ENCODE results near the gene INTS7. TPM values are rescaled to one million over a fixed set of nuclear protein-coding genes. Genes with fewer than 3 reads are reported as not detected.
"Not testable (repeated sequence)": the region's sequence is repeated elsewhere in the genome, so short reads cannot be mapped to it uniquely, and the experiment has no call there.

The INTS7 gene
- total RNA-seq, 5 donors from 2014 or later (not counting 1 experiment from before 2014, with no cell fraction given), result 8.5 to 12.2 (median 8.8) TPM

GRCh38 chr1:211920602-211921226 lies 114.6 kb downstream of the INTS7 start:
- DNase-seq (no peak), ATAC-seq (replicated peaks in 1 of 4) (no peak)
- Histone ChIP-seq H3K27me3 (replicated peaks in 1 of 2; ENCODE audit: control insufficient read depth in 2 of 2, extremely low read depth in 1 of 2, insufficient read depth in 2 of 2, low read length in 1 of 2) (peaks cover 0 to 11% of the 10 kb centered on the region in 2 experiments), H3K4me1 (ENCODE audit: control insufficient read depth in 1 of 2, extremely low read depth in 1 of 2, insufficient read depth in 2 of 2, low read length in 2 of 2) (no peaks in the 10 kb centered on the region), H3K27ac (ENCODE audit: low read length) (no peak overlapping the region), H3K4me3 (ENCODE audit: control insufficient read depth in 1 of 2, extremely low read depth in 1 of 2, low read length in 1 of 2) (no peak overlapping the region), H3K36me3 (ENCODE audit: control insufficient read depth in 2 of 2, extremely low read depth in 1 of 2, insufficient read depth in 1 of 2, low read length in 1 of 2) (no peaks in the 10 kb centered on the region), H3K9me3 (no peaks in the 10 kb centered on the region)
- Mint-ChIP-seq H3K4me1 (no peaks in the 10 kb centered on the region), H3K9me3 (no peaks in the 10 kb centered on the region), H3K27me3 (peaks cover 0 to 6% of the 10 kb centered on the region in 2 donors), H3K36me3 (no peaks in the 10 kb centered on the region), H3K4me3 (no peak overlapping the region), H3K27ac (no peak overlapping the region)
- WGBS (ENCODE audit: insufficient coverage), result 100% methylated on average over 1 of the region's 4 CpGs
- ChIA-PET POLR2A (interaction anchor here in 1 of 2 donors (0.6 kb wide), 1 partner anchor 19 kb away, joined by 4 read pairs; no protein-coding TSS in a partner anchor), CTCF (interaction anchor here in 1 of 2 donors (0.6 kb wide), 1 partner anchor 381 kb away, joined by 4 read pairs; no protein-coding TSS in a partner anchor)

DNA sequence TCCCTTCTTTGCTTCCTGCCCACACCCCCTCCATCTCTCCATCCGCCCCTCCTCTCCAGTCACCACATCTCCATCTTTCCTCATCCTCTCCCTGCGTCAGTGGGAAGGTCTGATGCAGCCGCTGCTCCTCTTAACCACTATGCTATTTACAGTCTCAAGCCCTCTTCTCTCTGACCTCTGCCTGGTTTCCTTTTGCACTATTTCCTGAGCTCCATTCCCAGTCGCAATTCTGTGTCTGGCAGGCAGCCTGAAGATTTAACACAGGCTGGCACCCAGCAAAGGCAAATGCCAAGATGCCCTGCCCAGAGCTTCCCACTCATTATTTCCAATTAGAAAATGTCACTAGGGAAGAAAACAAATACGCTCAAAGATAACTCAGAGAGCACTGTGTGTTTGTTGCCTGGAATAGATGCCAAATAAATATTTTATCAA lies 115.2 kb downstream of the INTS7 start:
- no peaks in the 10 kb centered on the region for H3K9me3 ChIP-seq
- H3K4me3 ChIP-seq (ENCODE audit: control insufficient read depth in 1 of 2, extremely low read depth in 1 of 2, low read length in 1 of 2), result no peak overlapping the region
- H3K4me3 Mint-ChIP-seq, result no peak overlapping the region
- no peaks in the 10 kb centered on the region for H3K36me3 ChIP-seq (ENCODE audit: control insufficient read depth in 2 of 2, extremely low read depth in 1 of 2, insufficient read depth in 1 of 2, low read length in 1 of 2)
- ChIA-PET POLR2A (no interaction called here), CTCF (no interaction called here)
- ATAC-seq (replicated peaks in 1 of 4) (no peak), DNase-seq (no peak)
- H3K4me1 ChIP-seq (ENCODE audit: control insufficient read depth in 1 of 2, extremely low read depth in 1 of 2, insufficient read depth in 2 of 2, low read length in 2 of 2), result no peaks in the 10 kb centered on the region
- H3K4me1 Mint-ChIP-seq, result no peaks in the 10 kb centered on the region
- WGBS (ENCODE audit: insufficient coverage), result 62% methylated on average over 4 of the region's 5 CpGs
- no peaks in the 10 kb centered on the region for H3K9me3 Mint-ChIP-seq
- no peaks in the 10 kb centered on the region for H3K36me3 Mint-ChIP-seq
- H3K27ac Mint-ChIP-seq, result no peak overlapping the region
- peaks cover 0 to 5% of the 10 kb centered on the region in 2 donors for H3K27me3 Mint-ChIP-seq
- H3K27me3 ChIP-seq (replicated peaks in 1 of 2; ENCODE audit: control insufficient read depth in 2 of 2, extremely low read depth in 1 of 2, insufficient read depth in 2 of 2, low read length in 1 of 2), result peaks cover 0 to 10% of the 10 kb centered on the region in 2 experiments
- H3K27ac ChIP-seq (ENCODE audit: low read length), result no peak overlapping the region

GRCh38 chr1:211918843-211919414 lies 116.4 kb downstream of the INTS7 start:
- H3K27ac Mint-ChIP-seq, result no peak overlapping the region

DNA sequence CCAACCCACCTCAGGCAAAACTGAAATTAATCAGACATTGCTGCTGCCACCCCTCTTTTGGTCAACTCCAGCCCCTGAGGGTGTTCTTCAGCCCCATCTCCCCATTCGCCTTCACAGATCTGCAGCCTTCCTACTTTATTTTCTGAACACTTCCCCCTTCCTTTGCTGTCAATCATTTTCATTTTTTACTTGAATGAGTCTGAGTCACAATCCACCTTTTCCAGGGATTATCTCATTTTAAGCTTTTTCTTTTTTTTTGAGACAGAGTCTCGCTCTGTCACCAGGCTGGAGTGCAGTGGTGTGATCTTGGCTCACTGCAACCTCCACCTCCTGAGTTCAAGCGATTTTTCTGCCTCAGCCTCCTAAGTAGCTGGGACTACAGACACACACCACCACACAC lies 118.9 kb downstream of the INTS7 start:
- H3K4me3 Mint-ChIP-seq; DNase-seq; H3K4me3 ChIP-seq (ENCODE audit: control insufficient read depth in 1 of 2, extremely low read depth in 1 of 2, low read length in 1 of 2); H3K9me3 Mint-ChIP-seq; H3K27me3 ChIP-seq (replicated peaks in 1 of 2; ENCODE audit: control insufficient read depth in 2 of 2, extremely low read depth in 1 of 2, insufficient read depth in 2 of 2, low read length in 1 of 2); H3K4me1 ChIP-seq (ENCODE audit: control insufficient read depth in 1 of 2, extremely low read depth in 1 of 2, insufficient read depth in 2 of 2, low read length in 2 of 2); H3K27ac ChIP-seq (ENCODE audit: low read length); CTCF ChIA-PET; H3K36me3 ChIP-seq (ENCODE audit: control insufficient read depth in 2 of 2, extremely low read depth in 1 of 2, insufficient read depth in 1 of 2, low read length in 1 of 2); H3K9me3 ChIP-seq; H3K27ac Mint-ChIP-seq; H3K4me1 Mint-ChIP-seq; H3K27me3 Mint-ChIP-seq; H3K36me3 Mint-ChIP-seq; ATAC-seq (replicated peaks in 1 of 4): not testable (repeated sequence)
- POLR2A ChIA-PET, result interaction anchor here in 1 of 2 donors (0.5 kb wide), 1 partner anchor 23 kb away, joined by 4 read pairs; no protein-coding TSS in a partner anchor
- WGBS (ENCODE audit: insufficient coverage), result 86% methylated on average over 1 of the region's 3 CpGs

More at GRCh38 chr1:211918843-211919414, 116.4 kb downstream of the INTS7 start:
- Mint-ChIP-seq H3K4me3 (no peak overlapping the region), H3K27me3 (peaks cover 0 to 5% of the 10 kb centered on the region in 2 donors), H3K9me3 (no peaks in the 10 kb centered on the region), H3K36me3 (no peaks in the 10 kb centered on the region), H3K4me1 (no peaks in the 10 kb centered on the region)
- WGBS (ENCODE audit: insufficient coverage), result 86% methylated on average over 3 of the region's 5 CpGs
- ChIA-PET CTCF (no interaction called here), POLR2A (no interaction called here)
- Histone ChIP-seq H3K36me3 (ENCODE audit: control insufficient read depth in 2 of 2, extremely low read depth in 1 of 2, insufficient read depth in 1 of 2, low read length in 1 of 2) (no peaks in the 10 kb centered on the region), H3K4me3 (ENCODE audit: control insufficient read depth in 1 of 2, extremely low read depth in 1 of 2, low read length in 1 of 2) (no peak overlapping the region), H3K27ac (ENCODE audit: low read length) (no peak overlapping the region), H3K4me1 (ENCODE audit: control insufficient read depth in 1 of 2, extremely low read depth in 1 of 2, insufficient read depth in 2 of 2, low read length in 2 of 2) (no peaks in the 10 kb centered on the region), H3K9me3 (no peaks in the 10 kb centered on the region), H3K27me3 (replicated peaks in 1 of 2; ENCODE audit: control insufficient read depth in 2 of 2, extremely low read depth in 1 of 2, insufficient read depth in 2 of 2, low read length in 1 of 2) (peaks cover 0 to 3% of the 10 kb centered on the region in 2 experiments)
- ATAC-seq (replicated peaks in 1 of 4) (no peak), DNase-seq (no peak)

DNA sequence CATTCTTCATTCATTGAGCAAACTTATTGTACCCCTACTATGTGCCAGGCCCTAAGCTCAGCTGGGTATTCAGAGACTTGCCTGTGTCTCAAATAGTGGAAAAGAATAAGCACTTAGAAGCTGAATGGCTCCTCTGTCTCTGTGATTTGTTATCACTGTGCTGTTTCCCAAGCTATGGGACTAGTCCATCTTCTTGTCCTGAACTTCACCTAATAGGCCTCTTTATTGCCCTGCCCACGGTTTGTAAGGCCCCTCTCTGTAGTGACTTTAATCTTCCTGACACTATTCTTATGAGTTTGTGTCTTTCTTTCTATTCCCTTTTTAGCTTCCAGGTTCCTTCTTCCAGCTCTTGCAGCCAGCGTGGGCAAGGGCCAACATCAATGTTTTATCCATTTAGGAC lies 119.4 kb downstream of the INTS7 start:
- DNase-seq, result no peak
- no peak for ATAC-seq (replicated peaks in 1 of 4)
- ChIA-PET POLR2A (no interaction called here), CTCF (no interaction called here)
- Mint-ChIP-seq H3K4me1 (no peaks in the 10 kb centered on the region), H3K9me3 (no peaks in the 10 kb centered on the region), H3K36me3 (no peaks in the 10 kb centered on the region), H3K27ac (no peak overlapping the region), H3K27me3 (peaks cover 5 to 6% of the 10 kb centered on the region in 2 donors), H3K4me3 (no peak overlapping the region)
- Histone ChIP-seq H3K27ac (ENCODE audit: low read length) (no peak overlapping the region), H3K36me3 (ENCODE audit: control insufficient read depth in 2 of 2, extremely low read depth in 1 of 2, insufficient read depth in 1 of 2, low read length in 1 of 2) (no peaks in the 10 kb centered on the region), H3K4me1 (ENCODE audit: control insufficient read depth in 1 of 2, extremely low read depth in 1 of 2, insufficient read depth in 2 of 2, low read length in 2 of 2) (no peaks in the 10 kb centered on the region), H3K4me3 (ENCODE audit: control insufficient read depth in 1 of 2, extremely low read depth in 1 of 2, low read length in 1 of 2) (no peak overlapping the region), H3K9me3 (no peaks in the 10 kb centered on the region), H3K27me3 (replicated peaks in 1 of 2; ENCODE audit: control insufficient read depth in 2 of 2, extremely low read depth in 1 of 2, insufficient read depth in 2 of 2, low read length in 1 of 2) (peaks cover 0 to 4% of the 10 kb centered on the region in 2 experiments)
- 50% methylated on average over 1 of the region's 2 CpGs for WGBS (ENCODE audit: insufficient coverage)

DNA sequence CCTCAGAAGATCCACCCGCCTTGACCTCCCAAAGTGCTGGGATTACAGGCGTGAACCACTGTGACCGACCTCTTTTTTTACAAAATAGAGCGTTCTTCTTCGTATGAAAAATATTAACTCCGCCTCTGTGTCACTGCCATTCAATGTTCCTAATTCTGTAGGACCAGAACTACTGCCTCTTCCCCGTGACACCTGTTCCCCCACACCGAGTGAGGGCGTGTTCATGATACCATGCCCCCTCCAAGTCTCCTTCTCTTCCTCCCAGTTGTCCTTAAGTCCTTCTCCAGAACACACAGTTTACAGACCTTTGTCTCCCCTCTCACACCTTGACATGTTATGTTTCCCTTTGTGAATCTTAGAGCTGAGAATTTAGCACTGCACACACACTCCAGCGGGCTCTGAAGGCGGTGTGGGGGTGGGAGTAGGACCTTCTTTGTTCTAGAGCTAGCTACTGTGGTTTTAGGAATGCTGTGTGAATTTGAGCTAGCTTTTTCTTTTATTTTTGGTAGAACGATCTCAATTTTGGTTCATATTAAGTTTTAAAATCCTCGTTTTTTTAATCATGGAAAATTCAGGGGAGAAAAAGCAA lies 122.4 kb downstream of the INTS7 start:
- H3K4me3 ChIP-seq (ENCODE audit: control insufficient read depth in 1 of 2, extremely low read depth in 1 of 2, low read length in 1 of 2), result no peak overlapping the region
- H3K27me3 Mint-ChIP-seq, result peaks cover 9% of the 10 kb centered on the region in 2 donors

More for the DNA sequence above, 122.4 kb downstream of the INTS7 start:
- H3K9me3 Mint-ChIP-seq, result peaks cover 0 to 4% (median 0%) of the 10 kb centered on the region in 3 donors
- POLR2A ChIA-PET, result no interaction called here
- DNase-seq (no peak), ATAC-seq (replicated peaks in 1 of 4) (no peak)
- Histone ChIP-seq H3K27me3 (replicated peaks in 1 of 2; ENCODE audit: control insufficient read depth in 2 of 2, extremely low read depth in 1 of 2, insufficient read depth in 2 of 2, low read length in 1 of 2) (peaks cover 0 to 9% of the 10 kb centered on the region in 2 experiments), H3K4me1 (ENCODE audit: control insufficient read depth in 1 of 2, extremely low read depth in 1 of 2, insufficient read depth in 2 of 2, low read length in 2 of 2) (no peaks in the 10 kb centered on the region), H3K27ac (ENCODE audit: low read length) (no peak overlapping the region), H3K36me3 (ENCODE audit: control insufficient read depth in 2 of 2, extremely low read depth in 1 of 2, insufficient read depth in 1 of 2, low read length in 1 of 2) (no peaks in the 10 kb centered on the region), H3K9me3 (no peaks in the 10 kb centered on the region)
- no peak overlapping the region for H3K27ac Mint-ChIP-seq
- no peaks in the 10 kb centered on the region for H3K4me1 Mint-ChIP-seq
- no peaks in the 10 kb centered on the region for H3K36me3 Mint-ChIP-seq
- WGBS (ENCODE audit: insufficient coverage), result 89% methylated on average over 10 of the region's 13 CpGs
- CTCF ChIA-PET, result no interaction called here
- H3K4me3 Mint-ChIP-seq, result no peak overlapping the region
